Pancreas (tissue), 10 donors: ENCODE measurements around the gene PPP1R15B. TPM values are rescaled to one million over a fixed set of nuclear protein-coding genes. Genes with fewer than 3 reads are reported as not detected.

ENCODE experiments used
- ATAC-seq, 4 donors: fragments of 200-7000 bp; cut with Tn5 transposase; one replicate each; pipeline versions ENCODE4 v1.8.0 to v1.9.1; 2020; ENCODE audit warnings: mild to moderate bottlenecking in 4 of 4, moderate library complexity in 4 of 4
- DNase-seq, 6 donors: peaks; one replicate each; pipeline ENCODE4 v3.0.0-alpha.2; 2020
- FAIRE-seq: peaks from 2 replicates; lab custom pipeline; 2012; peaks lifted over from hg19 to GRCh38; lab: Jason Lieb, UNC
- H3K27ac ChIP-seq, 4 donors: fragments of 200-600 bp; sonication (generic); 1 replicate in 3 of 4; 2 replicates in 1 of 4; pipeline versions ENCODE4 v1.5.0 to v1.8.0; 2020
- H3K27me3 ChIP-seq, 4 donors: fragments of 200-600 bp; one replicate each; pipeline ENCODE4 v1.8.0; 2021
- H3K36me3 ChIP-seq, 3 donors: fragments of 200-600 bp; sonication (generic) in 1 of 3; one replicate each; pipeline versions ENCODE4 v1.5.0 to v1.8.0; 2020 to 2021
- H3K4me1 ChIP-seq, 3 donors: fragments of 200-600 bp; one replicate each; pipeline ENCODE4 v1.8.0; 2021
- H3K4me3 ChIP-seq, 4 donors: fragments of 200-600 bp; sonication (generic) in 2 of 4; one replicate each; pipeline versions ENCODE4 v1.5.0 to v1.8.0; 2020 to 2021
- H3K9me3 ChIP-seq, 4 donors: fragments of 200-600 bp; one replicate each; pipeline ENCODE4 v1.8.0; 2021
- WGBS, 2 donors: extraction: QIAGEN DNeasy Blood & Tissue Kit; methylation state at CpG; one replicate each; pipeline ENCODE4 v1.1.7; 2013; 5-methylcytosine and 5-hydroxymethylcytosine counted together
- intact Hi-C, 3 donors: fragments of 100-400 bp; cut with DNase I; formaldehyde crosslinking; loops; one replicate each; pipeline versions ENCODE4 v1.11.1 to v1.14.2; 2022
- polyA plus RNA-seq, 2 donors: library from polyadenylated mRNA; stranded (reverse); fragments of 200-250 nt; gene quantifications; one replicate each; pipeline ENCODE4 v1.2.3, GENCODE V29; 2013
- total RNA-seq, 6 donors: library from RNA; stranded (reverse); fragmentation: NEBNext Ultra II Directional in 4 of 6; extraction: Animal tissue kit (Norgen Biotek cat#: 25700) in 4 of 6; gene quantifications; one replicate each; pipeline versions ENCODE4 v1.2.1 to v1.2.4, GENCODE V29; 2021 to 2023
- TF ChIP-seq, protein P1 (sequence below), 4 donors: fragments of 200-600 bp; sonication (generic) in 3 of 4; IDR thresholded peaks; one replicate each; pipeline versions ENCODE4 v1.5.0 to v1.8.0; 2021; ENCODE audit warnings: antibody characterized with exemption in 4 of 4
- donor health status: healthy with polysubstance abuse.
- donor health status: DM: no; HTN: no; CAD: no; lungs with moderate emphysema.
- donor health status: DM: no; HTN: no; CAD: no.
- donor health status: control.
- donor health status: control.
- donor health status: Bipolar disorder and iron deficiency.
- donor health status: DM: yes; HTN: yes; CAD: no.
- donor health status: DM: no; HTN: no; CAD: no.
- donor health status: DM: no; HTN: no; CAD: no.
- donor health status: DM: yes; HTN: yes; CAD: no.

Gene PPP1R15B
- total and polyA plus RNA-seq, 8 donors, result 7.8 to 47.9 (median 21.5) TPM

DNA sequence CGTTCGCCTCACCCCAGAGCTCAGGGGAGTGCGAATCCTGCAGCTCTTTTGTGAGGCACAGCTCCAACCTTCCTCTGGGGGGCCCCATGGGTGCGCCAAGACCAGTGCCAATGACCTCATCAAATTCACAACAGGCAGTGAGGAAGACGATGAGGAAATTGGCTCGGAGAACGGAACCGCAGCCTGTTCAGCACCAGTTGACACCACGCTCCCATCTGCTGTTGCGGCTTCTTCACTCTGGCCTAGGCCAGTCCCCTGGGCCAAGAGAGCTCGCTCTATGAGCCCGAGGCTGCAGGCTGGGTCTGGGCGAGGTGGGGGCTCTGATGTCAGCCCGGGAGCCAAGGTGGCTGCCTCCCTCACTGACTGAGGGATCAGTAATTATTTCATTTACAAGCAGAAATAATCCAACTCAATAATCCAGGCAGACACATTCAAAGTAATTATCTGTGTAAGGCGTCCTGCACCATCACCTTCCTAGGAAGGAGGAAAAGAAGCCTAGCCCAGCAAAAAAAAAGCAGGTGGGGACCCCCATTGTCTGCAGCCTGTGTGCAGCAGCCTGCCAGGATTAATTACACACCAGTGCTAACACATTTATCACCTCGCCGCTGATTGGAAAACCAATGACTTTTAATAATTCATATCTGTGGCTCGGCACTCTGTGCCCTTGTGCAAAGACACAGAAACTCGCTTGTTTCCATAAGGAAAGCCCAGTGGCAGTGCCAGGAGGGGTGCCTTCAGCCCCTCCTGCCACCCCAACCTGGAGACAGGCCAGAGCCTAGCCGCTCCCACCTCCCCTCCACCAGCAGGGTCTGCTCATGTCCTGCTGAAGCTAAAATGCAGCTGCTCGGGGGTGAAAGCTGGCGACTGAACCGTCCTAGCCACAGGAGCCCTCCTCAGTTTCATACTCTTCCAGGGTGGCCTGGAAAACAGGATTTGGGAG is 53.8 kb downstream of the PPP1R15B start:
- TF ChIP-seq, protein P1, sequence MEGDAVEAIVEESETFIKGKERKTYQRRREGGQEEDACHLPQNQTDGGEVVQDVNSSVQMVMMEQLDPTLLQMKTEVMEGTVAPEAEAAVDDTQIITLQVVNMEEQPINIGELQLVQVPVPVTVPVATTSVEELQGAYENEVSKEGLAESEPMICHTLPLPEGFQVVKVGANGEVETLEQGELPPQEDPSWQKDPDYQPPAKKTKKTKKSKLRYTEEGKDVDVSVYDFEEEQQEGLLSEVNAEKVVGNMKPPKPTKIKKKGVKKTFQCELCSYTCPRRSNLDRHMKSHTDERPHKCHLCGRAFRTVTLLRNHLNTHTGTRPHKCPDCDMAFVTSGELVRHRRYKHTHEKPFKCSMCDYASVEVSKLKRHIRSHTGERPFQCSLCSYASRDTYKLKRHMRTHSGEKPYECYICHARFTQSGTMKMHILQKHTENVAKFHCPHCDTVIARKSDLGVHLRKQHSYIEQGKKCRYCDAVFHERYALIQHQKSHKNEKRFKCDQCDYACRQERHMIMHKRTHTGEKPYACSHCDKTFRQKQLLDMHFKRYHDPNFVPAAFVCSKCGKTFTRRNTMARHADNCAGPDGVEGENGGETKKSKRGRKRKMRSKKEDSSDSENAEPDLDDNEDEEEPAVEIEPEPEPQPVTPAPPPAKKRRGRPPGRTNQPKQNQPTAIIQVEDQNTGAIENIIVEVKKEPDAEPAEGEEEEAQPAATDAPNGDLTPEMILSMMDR (IDR thresholded peaks at IDR 0.05), result no peak
- no peaks in the 10 kb centered on the region for H3K36me3 ChIP-seq
- H3K4me1 ChIP-seq, result peaks cover 0 to under 1% (median 0%) of the 10 kb centered on the region in 3 donors
- FAIRE-seq (no peak), DNase-seq (no peak), ATAC-seq (peak in 3 of 4 donors; percentile 22 to 37 (median 25))
- no peak overlapping the region for H3K27ac ChIP-seq
- intact Hi-C loops, result loop anchor here in 1 of 3 donors (5.0 kb wide), 1 partner anchor 201 kb away; no protein-coding TSS in a partner anchor
- H3K27me3 ChIP-seq, result no peaks in the 10 kb centered on the region
- WGBS, 2 donors, result 65 to 75% methylated on average over 23 of the region's 23 CpGs
- no peak overlapping the region for H3K4me3 ChIP-seq
- no peaks in the 10 kb centered on the region for H3K9me3 ChIP-seq

DNA sequence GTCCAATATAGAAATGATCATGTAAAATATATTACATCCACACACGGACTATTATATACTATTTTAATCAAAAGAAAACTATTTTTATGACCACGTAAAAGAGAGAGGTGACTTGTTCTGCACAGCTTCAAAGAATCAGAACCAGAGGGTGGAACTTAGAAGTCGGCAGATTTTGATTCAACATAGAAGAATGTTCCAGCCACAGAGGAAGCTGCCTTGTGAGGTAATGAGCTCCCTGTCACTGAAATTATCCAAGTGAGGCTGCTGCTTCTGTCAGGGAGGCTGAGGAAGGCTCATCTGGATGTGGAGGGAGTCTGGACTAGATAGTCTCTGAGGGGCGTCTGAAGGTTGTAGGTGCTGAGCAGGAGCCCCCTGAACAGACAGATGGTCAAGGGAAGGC is 54.6 kb downstream of the PPP1R15B start:
- intact Hi-C loops, result loop anchor here in 1 of 3 donors (5.0 kb wide), 1 partner anchor 200 kb away; no protein-coding TSS in a partner anchor
- Histone ChIP-seq H3K9me3 (no peaks in the 10 kb centered on the region), H3K4me3 (no peak overlapping the region), H3K27me3 (no peaks in the 10 kb centered on the region), H3K27ac (no peak overlapping the region), H3K4me1 (no peaks in the 10 kb centered on the region), H3K36me3 (no peaks in the 10 kb centered on the region)
- ATAC-seq (no peak), DNase-seq (no peak), FAIRE-seq (no peak)
- 85 to 89% methylated on average over 4 of the region's 4 CpGs for WGBS, 2 donors
- TF ChIP-seq, protein P1 (IDR thresholded peaks at IDR 0.05), result no peak

DNA sequence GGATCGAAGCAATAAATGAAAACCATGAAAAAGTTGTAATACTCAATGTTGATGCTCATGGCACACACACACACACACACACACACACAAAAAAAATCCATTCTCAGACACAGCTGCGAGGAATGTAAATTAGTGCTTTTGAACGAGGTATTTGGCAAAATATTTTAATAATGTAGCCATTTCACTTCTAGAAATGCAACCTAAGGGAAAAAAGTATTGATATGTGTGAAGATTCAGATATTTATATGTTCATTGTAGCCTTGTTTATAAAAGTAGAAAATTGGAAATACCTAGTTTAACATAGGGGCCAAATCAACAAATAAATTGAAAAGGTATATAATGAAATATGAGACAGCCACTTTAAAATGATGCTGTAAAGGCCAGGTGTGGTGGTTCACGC is 55.7 kb downstream of the PPP1R15B start:
- DNase-seq (no peak), FAIRE-seq (no peak), ATAC-seq (no peak)
- TF ChIP-seq, protein P1 (IDR thresholded peaks at IDR 0.05), result no peak
- WGBS, 2 donors, result 88 to 90% methylated on average over 4 of the region's 4 CpGs
- Histone ChIP-seq H3K4me1 (no peaks in the 10 kb centered on the region), H3K36me3 (no peaks in the 10 kb centered on the region), H3K27me3 (no peaks in the 10 kb centered on the region), H3K9me3 (no peaks in the 10 kb centered on the region), H3K4me3 (no peak overlapping the region), H3K27ac (no peak overlapping the region)
- intact Hi-C loops, result loop anchor here in 1 of 3 donors (5.0 kb wide), 1 partner anchor 199 kb away; no protein-coding TSS in a partner anchor

DNA sequence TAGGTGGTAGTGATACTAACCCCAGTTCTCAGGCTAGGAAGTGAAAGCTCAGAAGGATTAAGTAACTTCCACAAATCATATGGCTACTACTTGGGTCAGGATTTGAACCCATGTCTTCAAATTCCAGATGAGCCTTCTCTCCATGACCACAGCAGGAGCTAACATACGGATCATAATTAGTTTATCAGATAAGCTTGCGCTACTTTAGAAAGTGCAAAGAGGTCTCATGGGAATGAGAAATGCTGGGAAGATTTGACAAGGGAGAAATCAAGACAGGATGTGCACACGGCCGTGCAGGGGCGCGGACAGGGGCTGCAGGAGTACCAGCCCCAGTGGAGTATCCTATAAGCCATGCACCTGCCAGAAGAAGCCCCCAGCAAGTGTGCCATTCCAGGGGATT is 57.0 kb downstream of the PPP1R15B start:
- intact Hi-C loops, result no loop called here
- H3K9me3 ChIP-seq, result no peaks in the 10 kb centered on the region
- TF ChIP-seq, protein P1 (IDR thresholded peaks at IDR 0.05), result no peak
- no peak for ATAC-seq
- WGBS, 2 donors, result 74 to 81% methylated on average over 6 of the region's 6 CpGs
- no peaks in the 10 kb centered on the region for H3K27me3 ChIP-seq
- H3K36me3 ChIP-seq, result no peaks in the 10 kb centered on the region
- H3K4me3 ChIP-seq, result no peak overlapping the region
- no peaks in the 10 kb centered on the region for H3K4me1 ChIP-seq
- FAIRE-seq, result no peak
- DNase-seq, result no peak
- no peak overlapping the region for H3K27ac ChIP-seq

Other genes with a start within 250 kb of the PPP1R15B start
- not detected for gene REN, start 245.5 kb downstream of the PPP1R15B start, total RNA-seq
- under 1 TPM in 1 of 2 donors, not detected in 1; 0.28 TPM for gene REN, start 245.5 kb downstream of the PPP1R15B start, polyA plus RNA-seq
- gene KISS1, start 215.3 kb downstream of the PPP1R15B start, total RNA-seq, result 1 to 10 TPM in 1 of 6 donors, under 1 TPM in 1, not detected in 4; 0.69 to 2.8 TPM
- gene KISS1, start 215.3 kb downstream of the PPP1R15B start, polyA plus RNA-seq, result 1 to 10 TPM; 5.1 to 5.2 TPM
- 1 to 10 TPM; 6.0 to 9.1 (median 7.4) TPM for gene GOLT1A, start 197.8 kb downstream of the PPP1R15B start, total RNA-seq
- gene GOLT1A, start 197.8 kb downstream of the PPP1R15B start, polyA plus RNA-seq, result 10 to 100 TPM; 18.7 to 38.8 TPM
- 10 to 100 TPM in 5 of 6 donors, 1 to 10 TPM in 1; 9.5 to 23.8 (median 15.0) TPM for gene PLEKHA6, start 51.9 kb downstream of the PPP1R15B start, total RNA-seq
- gene PLEKHA6, start 51.9 kb downstream of the PPP1R15B start, polyA plus RNA-seq, result 10 to 100 TPM; 13.2 to 18.5 TPM
- gene PIK3C2B, start 83.0 kb upstream of the PPP1R15B start, total RNA-seq, result 10 to 100 TPM in 3 of 6 donors, 1 to 10 TPM in 3; 8.7 to 17.5 (median 9.7) TPM
- 10 to 100 TPM in 1 of 2 donors, 1 to 10 TPM in 1; 5.4 to 13.1 TPM for gene PIK3C2B, start 83.0 kb upstream of the PPP1R15B start, polyA plus RNA-seq
- 10 to 100 TPM; 31.1 to 53.0 (median 37.6) TPM for gene MDM4, start 104.6 kb upstream of the PPP1R15B start, total RNA-seq
- 10 to 100 TPM; 13.5 to 16.4 TPM for gene MDM4, start 104.6 kb upstream of the PPP1R15B start, polyA plus RNA-seq